Subcutaneous adipose tissue (tissue), 4 donors: ENCODE data around the gene PTPRJ. TPM values are rescaled to one million over a fixed set of nuclear protein-coding genes. Genes with fewer than 3 reads are reported as not detected.

ENCODE experiments used
- CTCF ChIP-seq: fragments of 450-650 bp; IDR thresholded peaks from one replicate; pipeline ENCODE4 v1.5.1; 2016; ENCODE audit warnings: low read depth, mild to moderate bottlenecking, control low read depth, antibody characterized with exemption, moderate library complexity
- total RNA-seq, 4 donors: library from RNA; depleted of rRNA; stranded (reverse); fragments of >200 nt; gene quantifications; one replicate each; pipeline ENCODE4 v1.1.0, GENCODE V29; 2016

PTPRJ gene
- total RNA-seq, 4 donors from 2014 or later = 5.1 to 28.7 (median 9.4) TPM

GRCh38 chr11:48098024-48098423, 117.7 kb downstream of the PTPRJ start:
- no peak for TF ChIP-seq CTCF

GRCh38 chr11:48099916-48100446, 119.6 kb downstream of the PTPRJ start:
- TF ChIP-seq CTCF = no peak

GRCh38 chr11:48101044-48101733, 120.8 kb downstream of the PTPRJ start:
- no peak for TF ChIP-seq CTCF

- TF ChIP-seq CTCF = no peak
Observed at GRCh38 chr11:48101958-48102357, 121.6 kb downstream of the PTPRJ start.

GRCh38 chr11:48103621-48104567, 123.5 kb downstream of the PTPRJ start:
- no peak for TF ChIP-seq CTCF

- TF ChIP-seq CTCF = no peak
Observed at GRCh38 chr11:48104568-48104924, 124.2 kb downstream of the PTPRJ start.
